Fibroblast of gingiva (primary cell): ENCODE data around the gene TEP1.

ENCODE experiments used
- DNase-seq: peaks from one replicate; pipeline ENCODE4 v3.0.0-alpha.2; 2011; ENCODE audit warnings: low read depth

Gene TEP1

GRCh38 chr14:20429801-20430669 lies 16.7 kb upstream of the TEP1 start:
- DNase-seq = no peak

- DNase-seq = no peak
Observed at GRCh38 chr14:20428802-20429201, 15.5 kb upstream of the TEP1 start.

GRCh38 chr14:20428010-20428365 lies 14.7 kb upstream of the TEP1 start:
- no peak for DNase-seq

GRCh38 chr14:20427231-20428009 lies 14.1 kb upstream of the TEP1 start:
- DNase-seq = no peak

GRCh38 chr14:20424851-20425250 lies 11.6 kb upstream of the TEP1 start:
- no peak for DNase-seq

DNA sequence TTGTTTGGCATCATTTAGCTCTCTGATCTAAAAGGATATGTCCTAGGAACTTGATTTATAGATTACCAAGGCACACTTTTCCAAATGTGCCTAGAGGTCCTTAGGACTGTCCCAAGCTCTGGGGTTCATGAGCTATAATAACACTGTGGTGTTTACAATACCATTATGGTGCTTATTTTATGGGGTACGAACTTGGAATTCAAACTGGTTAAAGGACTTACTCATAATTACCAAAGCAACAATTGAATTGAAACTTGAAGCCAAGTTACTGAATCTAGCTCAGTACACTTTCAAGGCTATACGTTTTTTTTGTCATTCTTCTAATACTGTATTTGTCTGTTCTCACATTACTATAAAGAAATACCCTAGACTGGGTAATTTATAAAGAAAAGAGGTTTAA lies 9.6 kb upstream of the TEP1 start:
- no peak for DNase-seq

GRCh38 chr14:20421267-20421666 lies 8.0 kb upstream of the TEP1 start:
- no peak for DNase-seq

GRCh38 chr14:20419419-20419818 lies 6.1 kb upstream of the TEP1 start:
- DNase-seq = no peak

- no peak for DNase-seq
Observed at GRCh38 chr14:20418501-20418909, 5.2 kb upstream of the TEP1 start.

GRCh38 chr14:20417250-20418186 lies 4.2 kb upstream of the TEP1 start:
- no peak for DNase-seq

- DNase-seq = no peak
Observed at GRCh38 chr14:20416223-20416622, 2.9 kb upstream of the TEP1 start.

- peak; percentile 42 for DNase-seq
Observed at GRCh38 chr14:20415782-20416206, 2.5 kb upstream of the TEP1 start.

DNA sequence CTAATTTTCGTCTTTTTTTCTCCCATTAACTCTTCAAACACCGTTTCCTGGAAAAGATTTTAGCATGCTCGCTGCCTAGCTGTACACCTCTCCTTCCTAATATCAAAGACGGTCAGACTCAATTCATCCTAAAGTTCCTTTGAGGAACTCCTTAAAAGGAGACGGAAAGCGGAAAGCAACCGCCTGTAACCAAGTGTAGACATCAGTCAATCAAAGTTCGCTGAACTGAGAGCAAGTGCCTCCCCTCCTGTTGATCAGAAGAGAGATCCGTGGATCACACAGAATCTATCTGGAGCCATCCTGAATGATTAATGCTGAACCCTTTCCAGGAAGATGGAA lies 412 bp upstream of the TEP1 start:
- no peak for DNase-seq

GRCh38 chr14:20412411-20412810 lies 890 bp downstream of the TEP1 start:
- DNase-seq = no peak

DNA sequence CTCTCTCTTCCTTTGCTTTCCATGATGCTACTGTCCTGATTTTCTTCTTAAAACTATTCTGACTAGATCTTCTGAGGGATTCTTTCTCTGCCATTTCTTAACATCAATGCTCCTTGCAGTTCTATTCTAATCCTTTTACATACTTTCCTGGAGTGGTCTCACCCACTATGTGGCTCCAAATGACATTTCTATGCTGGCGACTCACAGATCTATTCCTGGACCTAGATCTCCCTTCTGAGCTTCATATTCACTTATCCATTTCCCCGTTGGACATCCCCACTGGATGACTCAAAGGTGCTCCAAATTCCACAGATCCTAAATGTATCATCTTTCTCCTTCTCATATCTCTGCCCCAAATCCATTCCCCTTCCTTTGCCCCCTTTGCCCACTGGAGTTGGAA lies 4.1 kb downstream of the TEP1 start:
- peak; percentile 34 for DNase-seq

GRCh38 chr14:20403521-20403920 lies 9.8 kb downstream of the TEP1 start:
- DNase-seq = no peak

GRCh38 chr14:20400965-20401593 lies 12.2 kb downstream of the TEP1 start:
- DNase-seq = no peak

- DNase-seq = no peak
Observed at GRCh38 chr14:20400589-20400964, 12.7 kb downstream of the TEP1 start.

DNA sequence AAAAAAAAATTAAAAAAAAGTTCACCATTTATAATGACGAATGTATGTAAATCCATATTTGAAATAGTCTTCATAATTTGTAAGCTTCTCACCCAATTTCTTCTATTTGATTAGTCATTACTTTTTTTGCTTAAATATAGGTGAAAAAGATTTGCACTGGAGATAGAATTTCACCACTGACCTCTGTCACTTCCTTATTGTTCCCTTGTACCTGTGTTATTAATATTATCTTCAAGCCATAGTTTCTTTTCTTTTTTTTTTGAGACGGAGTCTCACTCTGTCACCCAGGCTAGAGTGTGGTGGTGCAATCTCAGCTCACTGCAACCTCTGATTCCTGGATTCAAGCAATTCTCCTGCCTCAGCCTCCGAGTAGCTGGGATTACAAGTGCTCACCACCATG lies 15.8 kb downstream of the TEP1 start:
- no peak for DNase-seq

DNA sequence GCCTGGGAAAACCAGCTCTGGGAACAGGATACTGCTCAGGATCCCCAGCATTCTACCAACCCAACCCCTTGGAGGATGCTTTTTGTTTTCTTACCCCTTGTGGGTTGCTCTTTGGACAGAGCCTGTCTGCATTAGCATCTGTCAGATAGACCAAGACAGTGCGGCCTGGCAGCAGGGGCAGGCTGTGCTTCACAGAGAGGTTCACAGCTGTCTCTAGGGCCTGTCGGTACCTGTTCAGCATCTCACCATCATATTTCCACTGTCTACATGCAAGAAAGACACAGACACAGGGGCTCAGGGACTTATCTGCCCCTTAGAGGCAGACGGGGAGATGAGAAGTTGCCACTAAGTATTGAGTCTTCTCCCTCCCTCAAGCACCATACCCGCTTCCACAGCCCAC lies 21.8 kb downstream of the TEP1 start:
- no peak for DNase-seq

- DNase-seq = no peak
Observed at GRCh38 chr14:20388159-20388558, 25.1 kb downstream of the TEP1 start.

DNA sequence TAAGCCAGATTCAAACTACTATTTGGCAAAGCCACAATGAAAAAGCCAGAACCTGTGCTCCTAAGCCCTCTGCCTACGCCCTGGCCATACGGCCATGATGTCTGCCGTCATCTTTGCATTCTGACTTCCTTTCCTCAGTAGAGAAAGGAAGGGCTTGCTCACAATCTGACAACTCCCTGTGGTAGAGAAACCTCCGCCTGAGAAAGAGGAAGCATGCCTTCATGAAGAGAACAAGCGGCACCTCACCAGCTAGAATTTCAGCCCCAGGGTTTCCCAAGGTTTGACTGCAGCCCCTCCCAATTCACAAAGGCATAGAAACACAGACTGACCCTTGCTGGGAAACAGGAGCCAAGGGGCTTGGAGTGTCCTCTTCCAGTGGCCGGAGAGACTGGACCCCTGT lies 25.7 kb downstream of the TEP1 start:
- DNase-seq = no peak
